ENCODE results near the gene ABL1.
"Not testable (repeated sequence)": the region's sequence is repeated elsewhere in the genome, so short reads cannot be mapped to it uniquely, and the experiment has no call there.

The ABL1 gene

GRCh38 chr9:130825351-130825651 lies 9.8 kb upstream of the ABL1 start:
- no peak for DNase-seq (ENCODE audit: low spot score)

- no peak for DNase-seq (ENCODE audit: low spot score)
These were observed 9.2 kb upstream of the ABL1 start for GRCh38 chr9:130825809-130826208.

- no peak for DNase-seq (ENCODE audit: low spot score)
These were observed 5.3 kb upstream of the ABL1 start for GRCh38 chr9:130829762-130830161.

- no peak for DNase-seq (ENCODE audit: low spot score)
These were observed 4.8 kb upstream of the ABL1 start for GRCh38 chr9:130830231-130830760.

- no peak for DNase-seq (ENCODE audit: low spot score)
These were observed 4.0 kb upstream of the ABL1 start for GRCh38 chr9:130831077-130831476.

GRCh38 chr9:130833031-130833990 lies 1.7 kb upstream of the ABL1 start:
- DNase-seq (ENCODE audit: low spot score), result no peak

- DNase-seq (ENCODE audit: low spot score), result peak; percentile 57
These were observed 616 bp downstream of the ABL1 start for GRCh38 chr9:130835441-130836298.

- DNase-seq (ENCODE audit: low spot score), result peak; percentile 95
These were observed 2.0 kb downstream of the ABL1 start for GRCh38 chr9:130837002-130837511.

GRCh38 chr9:130837643-130838042 lies 2.6 kb downstream of the ABL1 start:
- DNase-seq (ENCODE audit: low spot score), result peak; percentile 45

- DNase-seq (ENCODE audit: low spot score), result peak; percentile 73
These were observed 4.4 kb downstream of the ABL1 start for GRCh38 chr9:130839132-130840111.

- peak; percentile 68 for DNase-seq (ENCODE audit: low spot score)
These were observed 7.5 kb downstream of the ABL1 start for GRCh38 chr9:130842545-130842944.

GRCh38 chr9:130843049-130843908 lies 8.2 kb downstream of the ABL1 start:
- DNase-seq (ENCODE audit: low spot score), result peak; percentile 68

- no peak for DNase-seq (ENCODE audit: low spot score)
These were observed 9.0 kb downstream of the ABL1 start for GRCh38 chr9:130844044-130844451.

- DNase-seq (ENCODE audit: low spot score), result no peak
These were observed 10.2 kb downstream of the ABL1 start for GRCh38 chr9:130845254-130845653.

- DNase-seq (ENCODE audit: low spot score), result peak; percentile 73
These were observed 10.9 kb downstream of the ABL1 start for GRCh38 chr9:130845901-130846481.

- DNase-seq (ENCODE audit: low spot score), result peak; percentile 81
These were observed 11.6 kb downstream of the ABL1 start for GRCh38 chr9:130846487-130847305.

GRCh38 chr9:130847306-130848217 lies 12.5 kb downstream of the ABL1 start:
- peak; percentile 73 for DNase-seq (ENCODE audit: low spot score)

GRCh38 chr9:130848514-130848913 lies 13.5 kb downstream of the ABL1 start:
- DNase-seq (ENCODE audit: low spot score), result not testable (repeated sequence)
